Activated T-helper 1 cell treated with anti-CD3 and anti-CD28 coated beads, Interleukin-12 subunit alpha, Interleukin-12 subunit beta, Interleukin-2, Interleukin-4 antibody, amounts not matched to agents 30 ng/mL and 10 ng/mL and 1 ng/mL, durations not matched to agents 14 hours and 24 hours and 36 hours (primary cell): Measurements from ENCODE around the gene ZNF888. TPM values are rescaled to one million over a fixed set of nuclear protein-coding genes. Genes with fewer than 3 reads are reported as not detected.
"Not testable (repeated sequence)": the region's sequence is repeated elsewhere in the genome, so short reads cannot be mapped to it uniquely, and the experiment has no call there.

Source experiments
- DNase-seq: peaks from one replicate; pipeline ENCODE4 v3.0.0; 2021; ENCODE audit warnings: low spot score
- H3K27ac Mint-ChIP-seq: one replicate; pipeline ENCODE4 v1.8.0; 2021; ENCODE audit warnings: mild to moderate bottlenecking, mixed read lengths
- H3K27me3 Mint-ChIP-seq: one replicate; pipeline ENCODE4 v1.8.0; 2022; ENCODE audit warnings: mild to moderate bottlenecking, moderate library complexity, mixed read lengths; ENCODE audit not compliant: insufficient read depth
- H3K36me3 Mint-ChIP-seq: one replicate; pipeline ENCODE4 v1.8.0; 2021; ENCODE audit warnings: low read depth, mixed read lengths
- H3K4me1 Mint-ChIP-seq: one replicate; pipeline ENCODE4 v1.8.0; 2021; ENCODE audit warnings: low read depth, mixed read lengths
- H3K4me3 Mint-ChIP-seq: one replicate; pipeline ENCODE4 v1.8.0; 2021; ENCODE audit warnings: mild to moderate bottlenecking, moderate library complexity, mixed read lengths
- H3K9me3 Mint-ChIP-seq: one replicate; pipeline ENCODE4 v1.8.0; 2021; ENCODE audit warnings: mixed read lengths
- intact Hi-C: fragments of 100-400 bp; cut with micrococcal nuclease; formaldehyde crosslinking; loops from one replicate; pipeline ENCODE4 v1.15.1; 2024
- total RNA-seq: library from RNA; stranded (reverse); gene quantifications from 2 replicates; pipeline ENCODE4 v1.2.3, GENCODE V29; 2022

The ZNF888 gene
- total RNA-seq, 1 donor from 2014 or later: 4.2 TPM

- Mint-ChIP-seq H3K27ac (no peak overlapping the region), H3K36me3 (peaks cover 41% of the 10 kb centered on the region), H3K27me3 (peaks cover 1% of the 10 kb centered on the region), H3K4me3 (no peak overlapping the region), H3K4me1 (peaks cover 31% of the 10 kb centered on the region), H3K9me3 (peaks cover 38% of the 10 kb centered on the region)
- no peak for DNase-seq
- intact Hi-C loops: no loop called here
Measured at GRCh38 chr19:52936151-52936953, 13.1 kb upstream of the ZNF888 start.

DNA sequence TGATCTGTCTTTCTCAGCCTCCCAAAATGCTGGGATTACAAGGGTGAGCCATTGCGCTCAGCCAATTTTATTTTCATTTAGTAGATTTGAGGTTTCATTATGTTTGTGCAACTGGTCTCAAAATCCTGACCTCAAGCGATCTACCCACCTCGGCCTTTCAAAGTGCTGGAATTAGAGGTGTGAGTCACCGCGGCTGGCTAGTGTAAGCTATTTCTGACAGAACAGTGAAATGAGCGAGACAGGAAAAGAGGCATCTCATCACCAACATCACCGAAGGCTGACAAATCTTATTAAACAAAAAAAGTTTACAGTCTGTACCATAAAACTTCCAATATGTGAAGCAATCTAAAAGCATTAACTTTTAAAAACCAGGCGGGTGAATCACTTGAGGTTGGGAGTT is 12.2 kb upstream of the ZNF888 start:
- DNase-seq: no peak
- H3K36me3 Mint-ChIP-seq: peaks cover 39% of the 10 kb centered on the region
- H3K9me3 Mint-ChIP-seq: peaks cover 38% of the 10 kb centered on the region
- peaks cover 24% of the 10 kb centered on the region for H3K4me1 Mint-ChIP-seq
- no peak overlapping the region for H3K4me3 Mint-ChIP-seq
- no peak overlapping the region for H3K27ac Mint-ChIP-seq
- peaks cover 1% of the 10 kb centered on the region for H3K27me3 Mint-ChIP-seq
- intact Hi-C loops: no loop called here

- Mint-ChIP-seq H3K36me3 (peaks cover 22% of the 10 kb centered on the region), H3K9me3 (peaks cover 19% of the 10 kb centered on the region), H3K4me1 (peaks cover 31% of the 10 kb centered on the region)
- H3K27ac Mint-ChIP-seq, intact Hi-C loops, H3K4me3 Mint-ChIP-seq, H3K27me3 Mint-ChIP-seq, DNase-seq: not testable (repeated sequence)
Measured at GRCh38 chr19:52924641-52925040, 1.4 kb upstream of the ZNF888 start.

DNA sequence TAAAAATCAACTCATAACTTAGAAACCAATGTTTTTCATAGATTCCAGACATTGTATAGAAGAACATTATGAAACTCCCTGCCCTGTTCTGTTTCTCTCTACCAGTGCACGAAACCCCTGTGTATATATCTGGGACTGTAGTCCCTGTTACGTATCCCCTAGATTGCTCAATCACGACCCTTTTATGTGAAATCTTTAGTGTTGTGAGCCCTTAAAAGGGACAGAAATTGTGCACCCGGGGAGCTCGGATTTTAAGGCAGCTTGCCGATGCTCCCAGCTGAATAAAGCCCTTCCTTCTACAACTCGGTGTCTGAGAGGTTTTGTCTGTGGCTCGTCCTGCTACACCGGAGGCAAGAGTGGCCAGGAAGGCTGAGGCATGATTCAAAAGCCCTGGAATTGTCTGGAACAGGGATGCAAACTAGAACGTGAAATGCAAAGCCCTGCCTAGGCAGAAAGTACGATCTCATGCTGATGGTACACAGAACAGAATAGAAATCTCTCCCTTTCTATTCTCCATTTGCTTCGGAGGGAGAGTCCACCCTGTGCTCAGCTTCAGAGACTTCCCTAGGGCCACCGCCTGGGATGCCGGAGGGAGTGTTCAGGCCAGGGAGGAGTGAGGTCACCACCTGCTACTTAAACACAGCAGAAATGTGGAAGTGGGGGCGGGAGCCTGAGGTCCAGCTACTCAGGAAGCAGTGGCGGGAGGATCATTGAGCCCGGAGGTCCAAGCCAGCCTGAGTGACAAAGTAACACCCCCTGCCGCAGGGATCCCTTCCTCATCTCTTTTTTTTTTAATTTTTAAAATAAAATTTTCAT is 758 bp upstream of the ZNF888 start:
- H3K4me1 Mint-ChIP-seq: peaks cover 31% of the 10 kb centered on the region
- H3K4me3 Mint-ChIP-seq: peak overlapping the region; percentile 93
- H3K27ac Mint-ChIP-seq: peak overlapping the region; percentile 48
- peaks cover 15% of the 10 kb centered on the region for H3K36me3 Mint-ChIP-seq
- peaks cover 15% of the 10 kb centered on the region for H3K9me3 Mint-ChIP-seq
- no peak for DNase-seq
- no peaks in the 10 kb centered on the region for H3K27me3 Mint-ChIP-seq
- intact Hi-C loops: loop anchor here (2.0 kb wide), 9 partner anchors 19 to 655 kb away; partner anchors contain the start of genes ZNF160, ZNF320, ZNF600 and ZNF766

DNA sequence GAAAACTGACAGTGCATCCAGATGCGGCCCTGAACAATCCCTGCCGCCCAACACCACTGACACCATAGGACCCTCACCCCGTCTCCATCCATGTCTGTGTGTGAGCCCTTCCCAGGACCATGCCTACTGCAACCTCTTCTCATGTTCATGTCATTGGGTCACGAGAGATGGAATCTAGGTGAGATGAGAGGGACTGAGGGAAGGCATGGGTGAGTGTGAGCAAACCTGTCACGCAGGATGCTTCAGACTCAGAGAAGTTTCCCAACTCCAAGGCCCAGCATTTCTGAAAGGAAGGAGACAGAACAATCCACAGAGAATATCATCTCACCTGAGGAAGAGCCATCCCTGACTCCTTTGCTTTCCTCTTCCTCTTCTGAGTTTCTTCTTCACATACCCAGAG is 5.7 kb downstream of the ZNF888 start:
- no peak overlapping the region for H3K27ac Mint-ChIP-seq
- DNase-seq: no peak
- intact Hi-C loops: no loop called here
- peaks cover 16% of the 10 kb centered on the region for H3K4me1 Mint-ChIP-seq
- peaks cover 7% of the 10 kb centered on the region for H3K9me3 Mint-ChIP-seq
- no peaks in the 10 kb centered on the region for H3K27me3 Mint-ChIP-seq
- no peak overlapping the region for H3K4me3 Mint-ChIP-seq
- peaks cover 44% of the 10 kb centered on the region for H3K36me3 Mint-ChIP-seq

GRCh38 chr19:52910648-52911047 is 12.6 kb downstream of the ZNF888 start:
- no peaks in the 10 kb centered on the region for H3K27me3 Mint-ChIP-seq
- no peak overlapping the region for H3K27ac Mint-ChIP-seq
- no peak for DNase-seq
- H3K9me3 Mint-ChIP-seq: peaks cover 41% of the 10 kb centered on the region
- H3K4me1 Mint-ChIP-seq: no peaks in the 10 kb centered on the region
- H3K4me3 Mint-ChIP-seq: no peak overlapping the region
- intact Hi-C loops: no loop called here
- peaks cover 60% of the 10 kb centered on the region for H3K36me3 Mint-ChIP-seq

GRCh38 chr19:52904052-52904780 is 19.0 kb downstream of the ZNF888 start:
- Mint-ChIP-seq H3K9me3 (peaks cover 36% of the 10 kb centered on the region), H3K36me3 (peaks cover 28% of the 10 kb centered on the region)
- H3K27me3 Mint-ChIP-seq, intact Hi-C loops, H3K4me3 Mint-ChIP-seq, DNase-seq, H3K27ac Mint-ChIP-seq, H3K4me1 Mint-ChIP-seq: not testable (repeated sequence)

GRCh38 chr19:52901842-52902241 is 21.4 kb downstream of the ZNF888 start:
- Mint-ChIP-seq H3K4me3 (no peak overlapping the region), H3K36me3 (peaks cover 20% of the 10 kb centered on the region), H3K27me3 (no peaks in the 10 kb centered on the region), H3K4me1 (no peaks in the 10 kb centered on the region), H3K9me3 (peaks cover 25% of the 10 kb centered on the region), H3K27ac (no peak overlapping the region)
- no peak for DNase-seq
- intact Hi-C loops: no loop called here

DNA sequence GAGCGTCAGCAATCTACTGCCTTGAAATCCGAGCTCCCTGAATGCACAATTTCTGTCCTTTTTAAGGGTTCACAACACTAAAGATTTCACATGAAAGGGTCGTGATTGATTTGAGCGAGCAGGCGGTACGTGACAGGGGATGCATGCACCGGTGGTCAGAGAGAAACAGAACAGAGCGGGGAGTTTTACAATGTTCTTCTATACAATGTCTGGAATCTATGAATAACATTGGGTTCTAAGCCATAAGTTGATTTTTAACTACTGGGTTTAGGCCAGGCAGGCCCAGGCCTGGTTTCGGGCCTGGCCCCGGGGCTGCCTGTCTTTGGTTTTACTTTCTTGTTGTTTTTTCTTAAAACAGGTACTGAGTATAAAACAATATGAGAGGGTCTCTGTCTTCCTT is 24.6 kb downstream of the ZNF888 start:
- H3K4me1 Mint-ChIP-seq, H3K27me3 Mint-ChIP-seq, intact Hi-C loops, DNase-seq, H3K27ac Mint-ChIP-seq, H3K4me3 Mint-ChIP-seq: not testable (repeated sequence)
- Mint-ChIP-seq H3K9me3 (peaks cover 12% of the 10 kb centered on the region), H3K36me3 (peaks cover 14% of the 10 kb centered on the region)

- Mint-ChIP-seq H3K27ac (no peak overlapping the region), H3K4me1 (peaks cover 4% of the 10 kb centered on the region)
- DNase-seq: no peak
Measured at GRCh38 chr19:52898101-52898500, 25.1 kb downstream of the ZNF888 start.

GRCh38 chr19:52897138-52897935 is 25.9 kb downstream of the ZNF888 start, which contains the start of gene ZNF320:
TSS of gene ZNF320 (minus strand) at chr19:52897635. CDS start at chr19:52890255, 7,380 bp downstream.
- DNase-seq: peak; percentile 90
- Mint-ChIP-seq H3K9me3 (peaks cover 21% of the 10 kb centered on the region), H3K27ac (peak within 1 kb of the TSS; percentile 87), H3K4me1 (peaks cover 4% of the 10 kb centered on the region), H3K36me3 (peaks cover 22% of the 10 kb centered on the region), H3K4me3 (peak within 1 kb of the TSS; percentile 92), H3K27me3 (no peaks in the 10 kb centered on the region)
- intact Hi-C loops: loop anchor here (1.0 to 2.0 kb wide), 11 partner anchors 25 to 628 kb away; partner anchors contain the start of genes ZNF160, ZNF28, ZNF468 and ZNF611

More at GRCh38 chr19:52898101-52898500, 25.1 kb downstream of the ZNF888 start:
- Mint-ChIP-seq H3K9me3 (peaks cover 13% of the 10 kb centered on the region), H3K27me3 (no peaks in the 10 kb centered on the region), H3K36me3 (peaks cover 15% of the 10 kb centered on the region), H3K4me3 (no peak overlapping the region)
- intact Hi-C loops: no loop called here
